HG02970 (cell line): Measurements from ENCODE around the gene PRKAB1.

Experiments
- ATAC-seq: cut with Tn5 transposase; IDR thresholded peaks from one replicate; pipeline ENCODE4 v1.9.1; 2021; ENCODE audit warnings: mild to moderate bottlenecking, moderate library complexity, moderate number of reproducible peaks; ENCODE audit not compliant: unreplicated experiment, low FRiP score

PRKAB1 gene

DNA sequence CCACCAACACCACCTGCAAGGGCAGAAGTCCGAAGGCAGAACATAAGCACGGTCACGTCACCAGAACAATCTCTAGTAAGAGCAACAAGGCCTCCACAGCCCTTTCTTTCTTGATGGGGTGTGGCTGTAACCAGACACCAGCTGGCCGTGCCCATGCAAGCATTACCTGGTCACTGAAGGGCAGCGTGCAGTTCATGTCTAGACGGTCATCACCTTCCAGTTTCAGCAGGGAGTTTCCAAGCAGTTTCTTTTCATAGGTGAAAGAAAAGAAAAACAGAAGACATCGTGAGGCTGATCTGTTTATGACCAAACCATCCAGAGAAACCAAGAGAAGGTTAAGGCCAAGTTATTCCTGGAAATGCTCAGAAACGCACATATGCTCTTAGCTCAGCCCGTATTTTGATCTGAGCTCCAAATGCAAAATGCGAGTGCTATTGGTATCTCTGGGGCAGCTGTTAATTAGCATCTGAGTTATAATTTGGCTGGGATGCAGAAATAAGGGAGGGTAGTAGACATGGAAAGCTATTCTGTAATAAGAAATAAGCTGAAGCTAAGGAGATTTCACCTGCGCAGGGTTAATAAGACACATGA lies 42.5 kb downstream of the PRKAB1 start:
- no peak for ATAC-seq

DNA sequence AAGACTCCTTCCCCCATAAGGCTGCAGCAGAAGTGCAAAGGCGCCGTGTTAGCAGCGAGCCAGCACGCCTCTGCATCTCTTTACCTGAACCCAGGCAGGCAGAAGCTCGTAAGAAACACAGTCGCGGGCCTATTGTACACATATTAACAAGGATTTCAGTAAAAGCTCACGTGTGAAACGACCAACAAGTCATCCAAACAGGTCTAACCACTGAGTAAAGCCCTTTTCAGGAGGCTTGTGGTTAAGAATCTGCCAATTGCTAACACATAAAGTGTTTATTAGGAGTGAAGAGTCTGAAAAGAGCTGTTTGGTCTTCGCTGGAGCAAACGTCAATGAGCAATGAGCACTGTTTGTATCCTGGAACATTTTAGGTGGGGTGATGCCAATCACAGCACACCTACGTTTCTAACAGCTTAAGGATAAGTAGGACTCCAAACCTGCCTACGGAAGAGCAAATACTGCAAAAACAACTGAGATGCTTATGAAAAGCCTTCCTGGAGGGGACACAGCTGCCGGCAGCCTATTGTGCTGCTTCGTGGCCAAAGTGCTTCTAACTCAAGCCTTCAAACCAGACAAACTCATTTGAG lies 43.1 kb downstream of the PRKAB1 start:
- ATAC-seq = no peak

DNA sequence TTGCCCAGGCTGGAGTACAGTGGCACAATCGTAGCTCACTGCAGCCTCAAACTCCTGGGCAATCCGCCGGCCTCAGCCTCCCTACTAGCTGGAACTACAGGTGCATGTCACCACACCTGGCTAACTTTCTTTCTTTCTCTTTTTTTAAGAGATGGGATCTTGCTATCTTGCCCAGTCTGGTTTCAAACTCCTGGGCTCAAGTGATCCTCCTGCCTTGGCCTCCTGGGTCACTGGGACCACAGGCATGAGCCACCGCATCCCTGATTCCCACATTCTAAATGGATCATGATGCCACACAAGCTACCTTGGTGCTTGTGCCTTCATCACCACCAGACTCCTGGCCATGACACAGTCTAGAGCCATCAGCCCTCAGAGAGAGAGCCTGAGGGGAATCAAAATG lies 43.8 kb downstream of the PRKAB1 start:
- no peak for ATAC-seq

DNA sequence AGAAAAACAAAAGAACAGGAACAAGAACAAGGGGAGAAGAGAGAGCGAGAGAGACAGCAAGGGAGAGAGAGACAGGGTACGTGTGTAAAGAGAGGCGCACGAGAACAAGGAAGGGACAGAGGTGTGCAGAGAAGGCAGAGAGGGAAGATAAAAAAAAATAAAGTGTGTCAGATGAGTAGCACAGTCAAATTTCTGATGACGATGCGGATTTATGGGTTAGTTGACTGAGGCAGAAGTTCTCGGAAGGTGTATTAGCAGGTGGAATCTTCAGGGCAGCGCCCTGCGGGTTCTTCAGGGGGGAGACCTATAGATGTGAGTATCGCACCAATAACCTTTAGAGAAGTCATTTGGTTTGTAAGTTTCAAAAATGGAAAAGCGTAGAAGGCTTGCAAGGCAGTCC lies 44.8 kb downstream of the PRKAB1 start:
- ATAC-seq = no peak

DNA sequence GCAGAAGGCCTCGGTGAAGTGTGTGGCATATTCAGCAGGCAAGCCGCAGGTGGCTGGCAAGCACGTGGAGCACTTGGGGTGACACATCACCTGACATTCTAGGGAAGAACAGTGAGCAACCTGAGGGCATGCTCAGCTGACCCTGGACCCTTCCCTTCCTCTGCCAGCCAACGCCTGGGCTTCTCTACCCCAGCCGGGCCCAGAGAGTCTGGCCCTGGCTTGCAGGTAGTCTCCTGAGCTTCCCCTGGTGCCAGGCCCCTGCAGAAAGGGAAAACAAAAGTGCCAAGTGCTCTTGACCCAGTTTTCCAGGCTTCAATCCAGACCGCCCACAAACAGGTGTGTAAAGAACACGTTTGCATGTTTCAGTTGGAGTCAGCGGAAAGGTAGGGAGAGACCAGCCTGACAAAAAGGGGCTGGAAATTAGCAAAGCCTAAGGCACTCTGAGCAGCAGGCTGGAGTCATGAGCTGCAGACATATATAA lies 45.7 kb downstream of the PRKAB1 start:
- no peak for ATAC-seq

DNA sequence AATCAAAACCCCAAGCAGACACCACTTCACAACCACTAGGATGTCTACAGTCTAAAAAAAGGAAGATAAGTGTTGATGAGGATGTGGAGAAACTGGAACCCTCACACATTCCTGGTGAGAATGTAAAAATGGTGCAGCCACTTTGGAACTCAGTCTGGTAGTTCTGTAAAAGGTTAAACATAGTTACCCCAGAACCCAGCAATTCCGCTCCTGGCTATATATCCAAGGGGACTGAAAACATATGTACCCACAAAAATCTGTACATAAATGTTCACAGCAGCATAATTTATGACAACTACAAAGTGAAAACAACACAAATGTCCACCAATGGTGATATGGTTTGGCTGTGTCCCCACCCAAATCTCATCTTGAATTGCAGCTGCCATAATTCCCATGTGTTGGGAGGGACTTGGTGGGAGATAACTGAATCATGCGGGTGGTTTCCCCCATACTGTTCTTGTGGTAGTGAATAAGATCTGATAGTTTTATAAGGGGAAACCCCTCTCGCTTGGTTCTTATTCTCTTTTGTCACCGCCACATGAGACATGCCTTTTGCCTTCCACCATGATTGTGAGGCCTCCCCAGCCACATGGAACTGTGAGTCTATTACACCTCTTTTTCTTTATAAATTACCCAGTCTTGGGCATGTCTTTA lies 46.8 kb downstream of the PRKAB1 start:
- ATAC-seq = no peak

DNA sequence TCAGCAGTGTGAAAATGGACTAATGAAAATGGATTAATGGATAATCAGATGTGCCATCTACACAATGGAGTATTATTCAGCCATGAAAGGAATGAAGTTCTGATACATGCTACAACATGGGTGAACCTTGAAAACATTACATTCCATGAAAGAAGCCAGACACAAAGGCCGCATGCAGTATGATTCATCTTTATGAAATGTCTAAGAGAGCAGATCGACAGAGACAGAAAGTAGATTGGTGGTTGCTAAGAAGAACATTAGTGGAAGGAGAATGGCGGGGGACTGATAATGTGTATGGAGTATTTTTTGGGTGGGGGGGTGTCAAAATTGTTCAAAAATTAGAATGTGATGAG lies 47.3 kb downstream of the PRKAB1 start:
- no peak for ATAC-seq

DNA sequence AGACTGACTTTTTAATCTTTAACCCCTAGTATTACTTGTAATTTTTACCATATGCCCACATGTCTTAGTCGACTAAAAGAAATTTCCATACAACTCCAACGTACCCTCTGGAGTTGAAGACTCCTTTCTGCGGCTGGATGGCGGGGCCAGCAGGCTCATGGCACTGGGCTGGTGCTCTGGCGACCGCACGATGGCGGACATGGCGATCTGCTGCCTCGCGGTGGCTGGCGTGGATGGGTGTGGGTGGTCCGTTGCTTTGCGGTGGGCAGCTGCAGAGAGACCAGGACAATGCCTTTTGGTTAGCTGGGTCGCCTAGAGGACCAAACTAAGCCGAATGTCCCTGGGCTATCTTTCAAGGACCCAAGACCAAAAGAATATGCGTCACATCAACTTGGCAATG lies 50.2 kb downstream of the PRKAB1 start:
- no peak for ATAC-seq

DNA sequence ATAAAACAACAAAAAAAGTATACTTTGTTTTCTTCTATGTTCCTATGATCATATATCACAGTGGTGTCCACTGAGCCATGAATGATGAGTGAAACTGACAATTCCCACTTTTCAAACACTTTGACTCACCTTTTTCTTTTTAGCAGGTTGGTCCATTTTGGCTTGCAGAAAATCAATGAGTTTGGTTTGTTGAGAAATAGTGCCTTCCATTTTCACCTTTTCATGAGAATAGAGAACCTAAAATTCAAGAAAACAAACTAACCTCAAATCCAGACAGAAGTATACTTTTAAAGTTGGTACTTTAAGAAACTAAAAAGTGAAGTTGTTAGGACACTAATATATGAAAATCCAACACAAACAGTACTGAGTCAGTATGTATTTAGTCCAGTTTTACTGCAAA lies 52.4 kb downstream of the PRKAB1 start:
- ATAC-seq = no peak

DNA sequence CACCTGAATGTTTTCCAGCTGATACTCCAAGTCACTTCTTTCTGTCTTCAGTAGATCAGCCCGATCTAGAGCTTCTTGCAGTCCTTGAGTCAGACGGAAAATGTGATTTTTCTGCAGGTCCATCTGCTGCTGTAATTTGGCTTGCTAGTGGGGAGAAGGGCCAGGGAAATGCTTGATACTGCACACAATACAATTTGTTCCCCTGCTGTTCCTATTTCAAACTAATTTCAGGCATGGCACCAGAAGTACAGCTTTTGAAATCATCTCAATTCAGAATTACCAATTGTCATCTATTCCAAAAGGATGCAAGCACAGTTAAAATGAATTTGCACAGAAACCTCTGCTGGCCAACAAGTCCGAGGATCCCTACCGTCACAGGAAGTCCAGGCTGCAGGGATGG lies 53.4 kb downstream of the PRKAB1 start:
- ATAC-seq = no peak

DNA sequence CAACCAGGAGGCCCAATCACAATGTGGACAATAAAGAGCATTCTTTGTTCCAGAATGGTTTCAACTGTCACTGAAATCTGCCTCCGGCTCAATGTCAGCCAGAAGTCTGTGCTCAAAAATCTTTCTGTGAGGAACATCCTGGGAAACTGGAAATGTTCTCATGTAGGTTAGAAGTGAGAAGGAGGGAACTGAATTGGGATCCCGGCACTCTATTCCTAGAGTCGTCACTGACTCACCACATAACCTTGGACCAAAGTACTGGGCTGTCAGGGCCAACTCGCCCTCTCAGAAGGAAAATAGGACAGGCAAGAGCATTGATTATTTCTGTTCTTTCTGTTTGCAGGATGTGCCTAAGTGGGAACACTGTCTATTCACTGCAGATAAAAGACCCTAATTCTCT lies 57.6 kb downstream of the PRKAB1 start:
- ATAC-seq = no peak

DNA sequence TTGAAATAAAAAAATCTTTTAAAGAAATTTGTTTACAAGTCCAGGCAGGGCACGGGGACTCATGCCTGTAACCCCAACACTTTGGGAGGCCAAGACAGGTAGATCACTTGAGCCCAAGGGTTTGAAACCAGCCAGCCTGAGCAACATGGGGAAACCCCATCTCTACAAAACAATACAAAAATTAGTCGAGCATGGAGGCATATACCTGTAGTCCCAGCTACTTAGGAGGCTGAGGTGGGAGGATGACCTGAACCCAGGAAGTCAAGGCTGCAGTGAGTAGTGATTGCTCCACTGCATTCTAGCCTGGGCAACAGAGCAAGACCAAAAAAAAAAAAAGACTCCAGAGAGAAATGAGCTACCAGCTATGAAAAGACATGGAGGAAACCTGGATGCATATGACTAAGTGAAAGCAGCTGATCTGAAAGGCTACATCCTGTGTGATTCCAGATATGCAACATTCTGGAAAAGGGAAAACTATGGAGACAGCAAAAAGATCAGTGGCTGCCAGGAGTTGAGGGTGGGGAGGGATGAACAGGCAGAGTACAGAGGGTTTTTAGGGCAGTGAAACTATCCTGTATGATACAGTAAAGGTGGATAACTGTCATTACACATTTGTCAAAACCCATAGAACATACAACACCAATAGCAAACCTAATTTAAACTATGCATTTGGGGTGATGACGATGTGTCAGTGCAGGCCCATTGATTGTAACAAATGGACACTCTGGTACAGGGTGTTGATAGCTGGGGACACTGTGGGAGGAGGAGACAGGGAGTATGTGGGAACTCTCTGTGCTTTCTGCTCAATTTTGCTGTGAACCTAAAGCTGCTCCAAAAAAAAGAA lies 59.9 kb downstream of the PRKAB1 start:
- no peak for ATAC-seq

DNA sequence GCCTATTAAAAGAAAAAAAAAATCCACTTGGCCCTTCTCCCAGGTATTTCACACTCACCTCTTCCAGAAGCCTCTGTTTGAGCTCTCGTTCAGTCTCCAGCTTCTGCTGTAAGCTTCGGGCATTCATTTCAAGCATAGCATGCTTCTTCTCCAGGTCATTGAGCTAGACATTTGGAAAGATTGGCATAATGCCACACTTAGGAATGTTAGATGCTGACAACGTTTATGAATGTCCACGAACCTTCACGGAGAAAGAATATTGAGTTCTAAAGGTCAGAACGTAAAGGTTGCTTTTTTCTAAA lies 60.5 kb downstream of the PRKAB1 start:
- no peak for ATAC-seq

DNA sequence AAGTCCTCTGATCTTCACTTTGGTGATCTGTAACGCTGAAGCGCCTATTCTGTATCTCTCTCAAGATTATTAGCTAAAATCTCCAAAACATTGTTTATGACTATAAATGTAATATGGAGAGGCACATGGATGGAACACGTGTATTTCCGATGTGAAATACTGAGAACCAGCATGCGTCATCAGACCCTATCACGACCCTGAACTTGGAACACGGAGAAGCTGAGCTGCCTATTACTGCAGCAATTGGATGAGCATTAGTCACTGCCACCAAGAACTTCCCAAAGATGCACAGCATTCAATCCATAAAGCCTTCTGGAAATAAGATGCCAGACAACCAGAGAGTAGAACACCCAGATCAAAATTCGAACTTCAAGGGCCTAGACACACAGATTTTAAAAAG lies 61.9 kb downstream of the PRKAB1 start:
- ATAC-seq = no peak

DNA sequence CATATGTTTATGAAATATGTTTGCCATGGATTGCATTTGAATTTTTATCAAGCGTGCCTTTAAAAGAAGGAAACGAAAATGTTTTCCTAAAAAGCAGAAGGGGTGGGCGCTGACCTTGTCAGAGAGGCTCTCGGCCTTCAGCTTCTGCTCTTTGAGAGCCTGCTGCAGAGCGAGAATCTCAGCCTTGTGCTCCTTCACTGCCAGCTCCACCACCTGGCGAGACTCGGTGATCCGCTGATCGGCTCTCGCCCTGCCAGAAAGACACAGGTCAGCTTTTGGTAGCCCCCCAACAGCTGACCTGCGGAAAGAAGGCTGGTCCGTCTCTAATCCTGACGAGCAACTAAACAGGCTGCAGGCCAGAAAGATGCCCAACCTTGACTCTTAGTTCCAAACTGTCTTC lies 62.4 kb downstream of the PRKAB1 start:
- no peak for ATAC-seq
